Measurements from ENCODE around the gene DACH1. TPM values are rescaled to one million over a fixed set of nuclear protein-coding genes. Genes with fewer than 3 reads are reported as not detected.
"Not testable (repeated sequence)": the region's sequence is repeated elsewhere in the genome, so short reads cannot be mapped to it uniquely, and the experiment has no call there.

Gene DACH1
- polyA plus RNA-seq (2012; ENCODE audit: missing spikeins) = not detected

GRCh38 chr13:71867131-71867814, at the start of gene DACH1:
Gene DACH1, minus strand, starts transcription at chr13:71867204.
- no peak for FAIRE-seq
- TF ChIP-seq POLR2AphosphoS5 (IDR thresholded peaks at IDR 0.05; ENCODE audit: low read depth, low read length) = no peak
- TF ChIP-seq TAF1 (IDR thresholded peaks at IDR 0.05; ENCODE audit: borderline replicate concordance, low read depth, low read length) = no peak
- TF ChIP-seq POLR2A (IDR thresholded peaks at IDR 0.05; ENCODE audit: low read depth, low read length) = no peak
- DNase-seq (ENCODE audit: insufficient read length) = peak; percentile 21

DNA sequence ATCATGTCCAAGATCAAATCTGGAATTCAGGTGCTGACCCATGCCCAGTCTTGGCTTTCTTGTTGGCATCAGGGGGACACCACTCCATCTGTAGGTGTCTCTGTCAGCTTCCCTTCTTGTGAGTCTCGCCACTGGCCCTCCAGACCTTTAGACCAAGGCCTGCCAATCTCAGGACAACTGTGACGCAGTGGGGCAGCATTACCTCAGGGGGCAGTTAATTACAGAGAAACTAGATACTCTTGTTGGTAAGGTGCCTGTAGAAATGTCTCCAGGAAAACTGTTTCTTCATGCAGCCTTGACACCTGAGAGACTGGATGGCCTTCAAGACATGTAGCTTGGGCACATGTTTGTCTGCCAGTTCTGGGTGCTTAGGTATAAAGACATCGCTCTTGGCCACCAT, 46.7 kb upstream of the DACH1 start:
- no peak for FAIRE-seq
- no peak for TF ChIP-seq POLR2AphosphoS5 (IDR thresholded peaks at IDR 0.05; ENCODE audit: low read depth, low read length)
- DNase-seq (ENCODE audit: insufficient read length) = no peak

DNA sequence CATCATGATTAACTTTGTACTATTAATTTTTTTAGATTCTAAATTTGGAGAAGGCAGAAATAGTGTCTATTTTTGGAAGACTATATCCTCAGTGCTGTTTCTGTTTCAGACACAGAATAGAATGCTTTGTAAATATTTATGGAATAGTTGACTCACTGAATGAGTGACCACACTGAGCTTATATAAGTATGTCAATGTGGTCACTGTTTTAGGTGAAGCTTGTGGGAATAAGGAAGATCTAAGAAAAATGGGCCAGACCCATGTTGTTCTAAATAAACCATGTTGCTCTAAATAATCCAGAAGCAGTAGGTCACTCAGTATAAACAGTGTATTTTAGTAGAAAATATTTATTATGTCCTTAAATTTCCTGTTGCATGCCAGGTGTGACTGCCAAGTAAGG, 45.5 kb upstream of the DACH1 start:
- TF ChIP-seq TAF1 (IDR thresholded peaks at IDR 0.05; ENCODE audit: borderline replicate concordance, low read depth, low read length) (no peak), POLR2AphosphoS5 (IDR thresholded peaks at IDR 0.05; ENCODE audit: low read depth, low read length) (no peak), POLR2A (IDR thresholded peaks at IDR 0.05; ENCODE audit: low read depth, low read length) (no peak)
- FAIRE-seq (no peak), DNase-seq (ENCODE audit: insufficient read length) (no peak)

DNA sequence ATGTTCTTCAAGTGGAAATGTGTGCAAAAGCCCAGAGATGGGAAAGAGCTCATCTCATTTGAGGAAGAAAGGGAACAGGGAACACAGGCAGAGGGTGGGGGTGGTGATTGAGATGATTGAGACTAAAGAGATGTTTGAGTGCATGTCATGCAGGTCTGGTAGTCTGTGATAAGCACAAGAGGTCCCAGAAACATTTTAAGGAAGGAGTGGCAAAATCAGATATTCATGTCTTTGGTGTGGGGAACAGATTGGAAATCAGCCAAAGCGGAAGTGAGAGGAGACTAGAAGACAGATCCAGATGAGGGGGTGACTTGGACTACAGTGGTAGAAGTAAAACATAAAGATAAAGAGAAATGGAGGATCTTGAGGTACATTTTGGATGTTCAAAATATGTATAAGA, 39.4 kb upstream of the DACH1 start:
- TF ChIP-seq POLR2A (IDR thresholded peaks at IDR 0.05; ENCODE audit: low read depth, low read length) (no peak), TAF1 (IDR thresholded peaks at IDR 0.05; ENCODE audit: borderline replicate concordance, low read depth, low read length) (no peak), POLR2AphosphoS5 (IDR thresholded peaks at IDR 0.05; ENCODE audit: low read depth, low read length) (no peak)
- FAIRE-seq (no peak), DNase-seq (ENCODE audit: insufficient read length) (no peak)

DNA sequence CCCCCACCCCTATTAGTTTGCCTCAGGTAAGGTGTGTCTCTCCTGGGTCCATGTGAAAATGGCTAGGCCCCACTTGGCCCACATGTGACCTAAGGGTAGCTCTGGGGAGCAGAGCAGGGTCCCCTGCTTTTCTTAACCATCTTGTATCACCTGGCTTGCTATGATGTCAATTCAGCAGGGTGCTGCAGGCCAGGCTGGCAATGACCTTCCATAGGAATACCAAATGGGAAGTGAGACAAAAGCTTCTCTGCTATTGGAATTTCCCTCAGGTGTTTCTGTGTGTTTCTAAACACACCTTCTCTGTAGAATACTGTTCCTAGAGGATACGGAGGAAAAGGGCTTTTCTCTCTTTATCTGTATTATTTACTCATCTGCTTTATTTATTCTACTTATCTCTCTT, 35.7 kb upstream of the DACH1 start:
- DNase-seq (ENCODE audit: insufficient read length) (no peak), FAIRE-seq (no peak)
- TF ChIP-seq POLR2A (IDR thresholded peaks at IDR 0.05; ENCODE audit: low read depth, low read length) (no peak), POLR2AphosphoS5 (IDR thresholded peaks at IDR 0.05; ENCODE audit: low read depth, low read length) (no peak), TAF1 (IDR thresholded peaks at IDR 0.05; ENCODE audit: borderline replicate concordance, low read depth, low read length) (no peak)

DNA sequence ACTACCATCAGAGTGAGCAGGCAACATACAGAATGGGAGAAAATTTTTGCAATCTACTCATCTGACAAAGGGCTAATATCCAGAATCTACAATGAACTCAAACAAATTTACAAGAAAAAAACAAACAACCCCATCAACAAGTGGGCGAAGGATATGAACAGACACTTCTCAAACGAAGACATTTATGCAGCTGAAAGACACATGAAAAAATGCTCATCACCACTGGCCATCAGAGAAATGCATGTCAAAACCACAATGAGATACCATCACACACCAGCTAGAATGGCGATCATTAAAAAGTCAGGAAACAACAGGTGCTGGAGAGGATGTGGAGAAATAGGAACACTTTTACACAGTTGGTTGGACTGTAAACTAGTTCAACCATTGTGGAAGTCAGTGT, 26.5 kb upstream of the DACH1 start:
- not testable (repeated sequence) for FAIRE-seq; DNase-seq (ENCODE audit: insufficient read length)

DNA sequence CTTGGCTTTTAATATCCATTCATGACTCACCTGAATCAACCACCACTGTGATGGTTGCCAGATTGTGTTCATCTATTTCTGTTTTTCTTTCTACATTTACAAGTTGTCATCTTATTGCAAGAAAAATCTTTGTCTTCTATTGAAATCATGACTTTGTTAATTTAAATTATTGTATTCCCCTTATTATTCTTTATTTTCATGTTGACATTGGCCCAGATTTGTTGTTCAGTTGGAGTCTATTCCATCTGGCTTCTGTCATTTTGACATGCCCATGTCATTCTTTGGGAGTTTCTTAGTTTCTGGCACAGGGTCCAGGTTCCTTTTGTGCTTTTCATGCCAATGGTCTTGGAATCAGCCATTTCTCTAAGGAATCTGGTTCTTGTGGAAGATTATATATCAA, 19.9 kb upstream of the DACH1 start:
- DNase-seq (ENCODE audit: insufficient read length) = no peak
- FAIRE-seq = no peak
- TF ChIP-seq TAF1 (IDR thresholded peaks at IDR 0.05; ENCODE audit: borderline replicate concordance, low read depth, low read length) (no peak), POLR2A (IDR thresholded peaks at IDR 0.05; ENCODE audit: low read depth, low read length) (no peak), POLR2AphosphoS5 (IDR thresholded peaks at IDR 0.05; ENCODE audit: low read depth, low read length) (no peak)

- no peak for DNase-seq (ENCODE audit: insufficient read length)
- TF ChIP-seq TAF1 (IDR thresholded peaks at IDR 0.05; ENCODE audit: borderline replicate concordance, low read depth, low read length) (no peak), POLR2AphosphoS5 (IDR thresholded peaks at IDR 0.05; ENCODE audit: low read depth, low read length) (no peak), POLR2A (IDR thresholded peaks at IDR 0.05; ENCODE audit: low read depth, low read length) (no peak)
- no peak for FAIRE-seq
Observed at GRCh38 chr13:71882120-71882519, 15.1 kb upstream of the DACH1 start.

- DNase-seq (ENCODE audit: insufficient read length) (no peak), FAIRE-seq (no peak)
- TF ChIP-seq TAF1 (IDR thresholded peaks at IDR 0.05; ENCODE audit: borderline replicate concordance, low read depth, low read length) (no peak), POLR2A (IDR thresholded peaks at IDR 0.05; ENCODE audit: low read depth, low read length) (no peak), POLR2AphosphoS5 (IDR thresholded peaks at IDR 0.05; ENCODE audit: low read depth, low read length) (no peak)
Observed at GRCh38 chr13:71880753-71881541, 13.9 kb upstream of the DACH1 start.

DNA sequence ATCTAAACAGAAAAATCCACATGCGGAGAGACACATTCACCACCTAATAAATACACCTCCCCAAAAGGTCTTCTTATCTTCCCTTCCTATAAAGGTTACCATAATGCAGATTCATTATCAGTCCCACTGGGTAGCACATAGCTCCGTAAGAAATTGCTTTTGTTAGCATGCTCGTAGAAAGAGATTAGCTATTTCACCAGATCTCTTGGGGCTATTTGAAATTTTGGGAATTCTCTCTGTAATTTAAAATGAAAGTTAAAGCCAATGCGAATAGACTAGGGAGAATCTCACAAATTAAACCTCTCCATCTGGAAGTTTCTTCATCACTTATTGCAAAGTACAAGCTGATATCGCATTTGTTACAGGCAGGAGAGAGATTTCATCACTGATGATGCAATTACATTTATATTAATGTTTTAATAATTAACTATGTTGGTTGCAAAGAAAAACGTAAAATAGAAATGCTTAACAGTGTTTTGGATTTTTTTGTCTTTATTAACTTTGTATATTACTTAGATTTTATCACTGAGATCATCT, 12.9 kb upstream of the DACH1 start:
- FAIRE-seq (no peak), DNase-seq (ENCODE audit: insufficient read length) (no peak)
- TF ChIP-seq TAF1 (IDR thresholded peaks at IDR 0.05; ENCODE audit: borderline replicate concordance, low read depth, low read length) = no peak
- no peak for TF ChIP-seq POLR2AphosphoS5 (IDR thresholded peaks at IDR 0.05; ENCODE audit: low read depth, low read length)
- TF ChIP-seq POLR2A (IDR thresholded peaks at IDR 0.05; ENCODE audit: low read depth, low read length) = no peak

GRCh38 chr13:71879129-71879535, 12.1 kb upstream of the DACH1 start:
- FAIRE-seq (peak; percentile 63), DNase-seq (ENCODE audit: insufficient read length) (no peak)
- no peak for TF ChIP-seq POLR2AphosphoS5 (IDR thresholded peaks at IDR 0.05; ENCODE audit: low read depth, low read length)
- TF ChIP-seq TAF1 (IDR thresholded peaks at IDR 0.05; ENCODE audit: borderline replicate concordance, low read depth, low read length) = no peak
- TF ChIP-seq POLR2A (IDR thresholded peaks at IDR 0.05; ENCODE audit: low read depth, low read length) = no peak

DNA sequence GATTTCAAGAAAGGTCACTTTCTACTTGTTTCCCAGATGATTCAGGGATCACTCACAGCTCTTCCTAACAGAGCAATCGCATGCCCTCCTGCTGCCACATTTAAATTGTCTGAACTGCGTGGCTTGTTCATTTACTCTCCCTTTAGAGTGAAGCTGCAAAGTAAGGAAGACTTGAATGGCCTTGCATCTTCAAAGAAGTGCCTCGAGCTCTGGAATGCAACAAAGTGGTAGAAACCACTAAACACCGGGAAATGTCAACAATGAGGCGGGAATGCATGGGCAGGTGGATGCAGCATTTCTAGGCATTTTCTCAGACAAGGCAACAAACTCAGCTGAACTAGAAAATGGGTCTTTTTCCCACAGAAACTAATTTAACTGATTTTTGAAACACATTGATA, 10.3 kb upstream of the DACH1 start:
- DNase-seq (ENCODE audit: insufficient read length) (no peak), FAIRE-seq (peak; percentile 40)
- TF ChIP-seq POLR2A (IDR thresholded peaks at IDR 0.05; ENCODE audit: low read depth, low read length) (no peak), TAF1 (IDR thresholded peaks at IDR 0.05; ENCODE audit: borderline replicate concordance, low read depth, low read length) (no peak), POLR2AphosphoS5 (IDR thresholded peaks at IDR 0.05; ENCODE audit: low read depth, low read length) (no peak)
